ENCODE data around the gene NUP98. TPM values are rescaled to one million over a fixed set of nuclear protein-coding genes. Genes with fewer than 3 reads are reported as not detected.

NUP98 gene
- total and polyA plus RNA-seq, 2 donors (not counting 3 experiments of a cell fraction or from before 2014, with no cell fraction given), result 92.7 to 169 TPM

GRCh38 chr11:3820971-3821370 is 23.6 kb upstream of the NUP98 start:
- CTCF ChIA-PET, result interaction anchor here (0.9 to 3.8 kb wide), 5 partner anchors 13 to 237 kb away, joined by 3 to 30 read pairs (median 5); partner anchors contain the start of genes PGAP2, RHOG and STIM1
- Histone ChIP-seq H3K27ac (ENCODE audit: insufficient read depth, low read depth, low read length) (no peak overlapping the region), H3K9me1 (replicated peaks; ENCODE audit: control insufficient read depth, extremely low read depth, insufficient read depth, low read length) (no peaks in the 10 kb centered on the region), H3K27me3 (ENCODE audit: control insufficient read depth in 2 of 2, insufficient read depth in 2 of 2, low read length in 2 of 2) (no peaks in the 10 kb centered on the region), H3K4me2 (ENCODE audit: insufficient read depth, low read length) (no peak overlapping the region), H3K36me3 (ENCODE audit: control insufficient read depth in 2 of 2, extremely low read depth in 1 of 2, insufficient read depth in 2 of 2, low read length in 2 of 2) (peaks cover 2 to 4% of the 10 kb centered on the region in 2 experiments), H3K4me3 (replicated peaks in 1 of 3; ENCODE audit: insufficient read depth in 1 of 3, low read depth in 1 of 3, low read length in 3 of 3) (no peak overlapping the region), H4K20me1 (replicated peaks; ENCODE audit: control insufficient read depth, extremely low read depth, insufficient read depth, low read length) (no peaks in the 10 kb centered on the region), H3K9me3 (replicated peaks; ENCODE audit: control insufficient read depth, insufficient read depth, low read length) (no peaks in the 10 kb centered on the region), H3K4me1 (ENCODE audit: control insufficient read depth, extremely low read depth, insufficient read depth, low read length) (no peaks in the 10 kb centered on the region), H3K79me2 (ENCODE audit: control insufficient read depth, insufficient read depth, low read length) (no peaks in the 10 kb centered on the region), H3K9ac (replicated peaks; ENCODE audit: extremely low read depth, insufficient read depth, low read length) (no peak overlapping the region), H2AFZ (ENCODE audit: low read depth, low read length) (no peak overlapping the region)
- DNase-seq (ENCODE audit: low read depth, low spot score) (no peak), FAIRE-seq (no peak)
- BruUV-seq (replicated peaks), result no TSS peak
- no peak for TF ChIP-seq EZH2 (IDR thresholded peaks at IDR 0.05; ENCODE audit: borderline replicate concordance, low read depth, low read length, severe bottlenecking)
- TF ChIP-seq GATA2 (IDR thresholded peaks at IDR 0.05; ENCODE audit: insufficient read depth, insufficient read length, low read depth, low read length), result no peak
- no peak for TF ChIP-seq POLR2AphosphoS5 (IDR thresholded peaks at IDR 0.05; ENCODE audit: insufficient read depth, low read depth, low read length)
- no peak for TF ChIP-seq MYC (IDR thresholded peaks at IDR 0.05; ENCODE audit: low read depth, low read length)
- TF ChIP-seq CTCF (IDR thresholded peaks at IDR 0.05; ENCODE audit: extremely low read depth in 1 of 2, insufficient read depth in 1 of 2, low read depth in 1 of 2, low read length in 2 of 2), result no peak
- TF ChIP-seq MAX (IDR thresholded peaks at IDR 0.05; ENCODE audit: insufficient read depth, insufficient read length), result no peak
- no peak for TF ChIP-seq FOS (IDR thresholded peaks at IDR 0.05; ENCODE audit: borderline replicate concordance, insufficient read depth, low read length)
- no peak for TF ChIP-seq JUN (IDR thresholded peaks at IDR 0.05; ENCODE audit: borderline replicate concordance, insufficient read depth, insufficient read length, low read depth)
- no peak for TF ChIP-seq POLR2A (IDR thresholded peaks at IDR 0.05; ENCODE audit: low read depth, low read length)
- dilution Hi-C loops (cut with MboI; ENCODE audit: extremely low pct_ligation_motif_present, low sequenced_read_pairs), result no loop called here
- POLR2A ChIA-PET, result no interaction called here
- intact Hi-C loops (cut with micrococcal nuclease), result no loop called here

All from endothelial cell of umbilical vein (primary cell).